Measurements from ENCODE around the gene EXOC4.

The EXOC4 gene

GRCh38 chr7:133662276-133662675 is 409.4 kb downstream of the EXOC4 start:
- POLR2A ChIA-PET = no interaction called here

DNA sequence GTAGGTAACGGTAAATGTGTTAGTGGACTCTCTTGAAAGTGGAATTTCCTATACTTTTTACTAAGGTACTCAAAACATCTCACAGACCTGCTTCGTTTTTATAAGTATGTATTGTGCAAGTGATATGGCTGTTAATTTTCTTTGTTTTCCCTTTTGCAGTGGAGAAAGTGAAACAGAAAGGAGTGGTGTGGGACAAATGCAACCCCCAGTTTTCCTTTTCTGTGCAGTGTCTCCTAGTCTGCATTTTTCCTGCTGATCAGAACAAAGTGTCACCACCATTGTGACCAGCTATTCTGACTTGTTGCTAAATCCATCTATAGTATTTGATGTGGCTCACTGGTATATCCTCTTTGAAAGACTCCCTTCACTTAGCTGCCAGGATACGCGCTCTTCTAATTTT is 410.0 kb downstream of the EXOC4 start:
- ChIA-PET POLR2A (no interaction called here), CTCF (interaction anchor here (1.0 kb wide), 1 partner anchor 10 kb away, joined by 4 read pairs; no protein-coding TSS in a partner anchor)
- DNase-seq (ENCODE audit: extremely low spot score) = no peak
- TF ChIP-seq, protein P1, sequence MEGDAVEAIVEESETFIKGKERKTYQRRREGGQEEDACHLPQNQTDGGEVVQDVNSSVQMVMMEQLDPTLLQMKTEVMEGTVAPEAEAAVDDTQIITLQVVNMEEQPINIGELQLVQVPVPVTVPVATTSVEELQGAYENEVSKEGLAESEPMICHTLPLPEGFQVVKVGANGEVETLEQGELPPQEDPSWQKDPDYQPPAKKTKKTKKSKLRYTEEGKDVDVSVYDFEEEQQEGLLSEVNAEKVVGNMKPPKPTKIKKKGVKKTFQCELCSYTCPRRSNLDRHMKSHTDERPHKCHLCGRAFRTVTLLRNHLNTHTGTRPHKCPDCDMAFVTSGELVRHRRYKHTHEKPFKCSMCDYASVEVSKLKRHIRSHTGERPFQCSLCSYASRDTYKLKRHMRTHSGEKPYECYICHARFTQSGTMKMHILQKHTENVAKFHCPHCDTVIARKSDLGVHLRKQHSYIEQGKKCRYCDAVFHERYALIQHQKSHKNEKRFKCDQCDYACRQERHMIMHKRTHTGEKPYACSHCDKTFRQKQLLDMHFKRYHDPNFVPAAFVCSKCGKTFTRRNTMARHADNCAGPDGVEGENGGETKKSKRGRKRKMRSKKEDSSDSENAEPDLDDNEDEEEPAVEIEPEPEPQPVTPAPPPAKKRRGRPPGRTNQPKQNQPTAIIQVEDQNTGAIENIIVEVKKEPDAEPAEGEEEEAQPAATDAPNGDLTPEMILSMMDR (IDR thresholded peaks at IDR 0.05; ENCODE audit: control extremely low read depth, extremely low read depth, low read depth, missing control alignments) = no peak

More at GRCh38 chr7:133662276-133662675, 409.4 kb downstream of the EXOC4 start:
- DNase-seq (ENCODE audit: extremely low spot score) = no peak
- CTCF ChIA-PET = interaction anchor here (1.0 to 1.1 kb wide), 2 partner anchors 11 to 14 kb away, joined by 4 read pairs; no protein-coding TSS in a partner anchor
- TF ChIP-seq, protein P1 (IDR thresholded peaks at IDR 0.05; ENCODE audit: control extremely low read depth, extremely low read depth, low read depth, missing control alignments) = no peak

- TF ChIP-seq, protein P1 (IDR thresholded peaks at IDR 0.05; ENCODE audit: control extremely low read depth, extremely low read depth, low read depth, missing control alignments) = no peak
- ChIA-PET POLR2A (no interaction called here), CTCF (no interaction called here)
- DNase-seq (ENCODE audit: extremely low spot score) = no peak
Observed at GRCh38 chr7:133664528-133664927, 411.6 kb downstream of the EXOC4 start.

- DNase-seq (ENCODE audit: extremely low spot score) = no peak
- TF ChIP-seq, protein P1 (IDR thresholded peaks at IDR 0.05; ENCODE audit: control extremely low read depth, extremely low read depth, low read depth, missing control alignments) = no peak
- ChIA-PET CTCF (no interaction called here), POLR2A (no interaction called here)
Observed at GRCh38 chr7:133668296-133669060, 415.6 kb downstream of the EXOC4 start.

DNA sequence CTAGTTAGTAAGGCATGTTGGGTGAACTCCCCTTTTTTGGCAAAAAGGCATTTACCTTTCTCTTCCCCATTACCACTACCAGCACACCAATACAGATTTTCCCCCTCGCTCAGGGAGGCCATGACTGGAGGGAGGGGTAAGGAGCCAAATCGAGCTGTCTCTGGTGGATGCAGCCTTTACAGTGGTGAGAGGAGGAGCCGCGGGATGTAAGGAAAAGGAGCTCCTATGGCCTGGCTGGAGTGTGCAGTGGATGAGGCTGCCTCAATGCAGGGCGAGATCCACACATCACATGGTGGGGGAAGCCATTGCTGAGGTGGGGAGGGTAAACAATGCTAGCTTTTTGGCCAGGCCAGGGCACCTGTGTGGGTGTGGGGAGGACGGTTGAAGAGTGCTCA is 416.2 kb downstream of the EXOC4 start:
- DNase-seq (ENCODE audit: extremely low spot score) = no peak
- POLR2A ChIA-PET = no interaction called here
- CTCF ChIA-PET = interaction anchor here (1.3 kb wide), 1 partner anchor 9 kb away, joined by 3 read pairs; no protein-coding TSS in a partner anchor
- TF ChIP-seq, protein P1 (IDR thresholded peaks at IDR 0.05; ENCODE audit: control extremely low read depth, extremely low read depth, low read depth, missing control alignments) = no peak

DNA sequence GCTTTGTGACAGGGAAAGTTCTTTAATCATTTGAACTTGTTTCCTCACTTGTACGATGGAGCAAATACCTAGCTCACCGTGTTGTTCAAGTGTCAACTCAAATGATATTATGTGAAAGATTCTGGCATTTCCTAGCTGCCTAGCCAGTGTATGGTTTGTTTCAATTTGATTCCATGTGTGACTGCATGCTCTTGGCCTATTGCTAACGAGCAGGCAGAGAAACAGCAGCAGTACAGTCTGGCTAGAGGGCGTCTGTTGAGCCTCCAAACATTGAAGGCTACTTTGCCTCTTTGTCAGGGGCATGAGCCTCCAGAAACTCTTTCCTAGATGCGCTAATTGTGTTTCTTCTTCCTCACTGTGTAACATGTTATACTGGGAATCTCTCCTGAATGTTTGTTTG is 417.4 kb downstream of the EXOC4 start:
- DNase-seq (ENCODE audit: extremely low spot score) = no peak
- CTCF ChIA-PET = interaction anchor here (1.3 kb wide), 1 partner anchor 10 kb away, joined by 3 read pairs; no protein-coding TSS in a partner anchor
- POLR2A ChIA-PET = no interaction called here
- TF ChIP-seq, protein P1 (IDR thresholded peaks at IDR 0.05; ENCODE audit: control extremely low read depth, extremely low read depth, low read depth, missing control alignments) = no peak

Data from GM10248 (cell line).